Measurements from ENCODE around the gene NAXD.

DNA sequence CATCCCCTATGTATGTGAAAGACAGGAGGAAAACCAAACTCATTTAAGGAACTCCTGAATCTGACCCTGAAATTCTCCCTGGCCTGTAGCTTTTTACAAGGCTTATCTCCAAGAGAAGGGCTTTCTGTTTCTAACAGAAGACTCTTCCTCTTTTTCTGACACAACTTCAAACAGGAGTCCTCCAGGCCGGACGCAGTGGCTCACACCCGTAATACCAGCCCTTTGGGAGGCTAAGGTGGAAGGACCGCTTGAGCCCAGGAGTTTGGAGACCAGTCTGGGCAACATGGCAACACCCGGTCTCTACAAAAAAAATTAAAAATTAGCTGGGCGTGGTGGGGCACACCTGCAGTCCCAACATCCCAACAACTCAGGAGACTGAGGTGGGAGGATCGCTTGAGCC lies 48.7 kb downstream of the NAXD start:
- TF ChIP-seq ZNF350 (tag by site-specific recombination; IDR thresholded peaks at IDR 0.05) = no peak
- TF ChIP-seq ZNF558 (tag by site-specific recombination; IDR thresholded peaks at IDR 0.05) = no peak
- TF ChIP-seq, protein P1, sequence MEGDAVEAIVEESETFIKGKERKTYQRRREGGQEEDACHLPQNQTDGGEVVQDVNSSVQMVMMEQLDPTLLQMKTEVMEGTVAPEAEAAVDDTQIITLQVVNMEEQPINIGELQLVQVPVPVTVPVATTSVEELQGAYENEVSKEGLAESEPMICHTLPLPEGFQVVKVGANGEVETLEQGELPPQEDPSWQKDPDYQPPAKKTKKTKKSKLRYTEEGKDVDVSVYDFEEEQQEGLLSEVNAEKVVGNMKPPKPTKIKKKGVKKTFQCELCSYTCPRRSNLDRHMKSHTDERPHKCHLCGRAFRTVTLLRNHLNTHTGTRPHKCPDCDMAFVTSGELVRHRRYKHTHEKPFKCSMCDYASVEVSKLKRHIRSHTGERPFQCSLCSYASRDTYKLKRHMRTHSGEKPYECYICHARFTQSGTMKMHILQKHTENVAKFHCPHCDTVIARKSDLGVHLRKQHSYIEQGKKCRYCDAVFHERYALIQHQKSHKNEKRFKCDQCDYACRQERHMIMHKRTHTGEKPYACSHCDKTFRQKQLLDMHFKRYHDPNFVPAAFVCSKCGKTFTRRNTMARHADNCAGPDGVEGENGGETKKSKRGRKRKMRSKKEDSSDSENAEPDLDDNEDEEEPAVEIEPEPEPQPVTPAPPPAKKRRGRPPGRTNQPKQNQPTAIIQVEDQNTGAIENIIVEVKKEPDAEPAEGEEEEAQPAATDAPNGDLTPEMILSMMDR (tag by site-specific recombination; IDR thresholded peaks at IDR 0.05) = no peak
- TF ChIP-seq, protein P2, sequence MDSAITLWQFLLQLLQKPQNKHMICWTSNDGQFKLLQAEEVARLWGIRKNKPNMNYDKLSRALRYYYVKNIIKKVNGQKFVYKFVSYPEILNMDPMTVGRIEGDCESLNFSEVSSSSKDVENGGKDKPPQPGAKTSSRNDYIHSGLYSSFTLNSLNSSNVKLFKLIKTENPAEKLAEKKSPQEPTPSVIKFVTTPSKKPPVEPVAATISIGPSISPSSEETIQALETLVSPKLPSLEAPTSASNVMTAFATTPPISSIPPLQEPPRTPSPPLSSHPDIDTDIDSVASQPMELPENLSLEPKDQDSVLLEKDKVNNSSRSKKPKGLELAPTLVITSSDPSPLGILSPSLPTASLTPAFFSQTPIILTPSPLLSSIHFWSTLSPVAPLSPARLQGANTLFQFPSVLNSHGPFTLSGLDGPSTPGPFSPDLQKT (IDR thresholded peaks at IDR 0.05; ENCODE audit: borderline replicate concordance, low read depth, low read length) = no peak
- TF ChIP-seq ZNF335 (tag by site-specific recombination; conservative IDR thresholded peaks at IDR 0.05) = no peak
